Muscle of leg (tissue), 11 donors: Measurements from ENCODE around the gene TTC24. TPM values are rescaled to one million over a fixed set of nuclear protein-coding genes. Genes with fewer than 3 reads are reported as not detected.
"Not testable (repeated sequence)": the region's sequence is repeated elsewhere in the genome, so short reads cannot be mapped to it uniquely, and the experiment has no call there.

ENCODE experiments used
- DNase-seq: peaks from one replicate; pipeline ENCODE4 v3.0.0; 2013
- H3K27ac ChIP-seq: one replicate; pipeline ENCODE4 v1.5.1; 2013; ENCODE audit warnings: mild to moderate bottlenecking, low read length, control low read depth
- H3K27me3 ChIP-seq: one replicate; pipeline ENCODE4 v1.6.1; 2013; ENCODE audit warnings: low read length; ENCODE audit not compliant: control insufficient read depth, insufficient read depth
- H3K36me3 ChIP-seq: one replicate; pipeline ENCODE4 v1.6.1; 2013; ENCODE audit warnings: low read length; ENCODE audit not compliant: control insufficient read depth, insufficient read depth
- H3K4me1 ChIP-seq: one replicate; pipeline ENCODE4 v1.6.1; 2013; ENCODE audit warnings: low read length; ENCODE audit not compliant: control insufficient read depth, insufficient read depth
- H3K4me3 ChIP-seq: one replicate; pipeline ENCODE4 v1.5.1; 2013; ENCODE audit warnings: low read length, control low read depth
- H3K9me3 ChIP-seq: replicated peaks from 2 replicates; pipeline ENCODE4 v1.6.1; 2013; ENCODE audit warnings: low read depth, low read length; ENCODE audit not compliant: control insufficient read depth
- WGBS: methylation state at CpG from one replicate; pipeline ENCODE4 v1.1.5; 2013; ENCODE audit warnings: missing lambda C conversion rate; ENCODE audit not compliant: insufficient coverage; 5-methylcytosine and 5-hydroxymethylcytosine counted together
- polyA plus RNA-seq, 8 donors: library from polyadenylated mRNA; unstranded; fragments of 120-200 nt; gene quantifications; one replicate each; pipeline versions ENCODE4 v1.2.1 to v1.2.3, GENCODE V29; 2013; ENCODE audit warnings: inconsistent platforms in 1 of 8, low replicate concordance in 1 of 8; ENCODE audit not compliant: insufficient read length in 8 of 8, insufficient read depth in 1 of 8
- total RNA-seq: library from RNA; stranded (reverse); fragments of 120-200 nt; gene quantifications from one replicate; pipeline ENCODE4 v1.2.4, GENCODE V29; 2013

TTC24 gene
- total and polyA plus RNA-seq, 9 donors, result 0.05 to 0.61 (median 0.20) TPM

- DNase-seq, result no peak
- H3K27me3 ChIP-seq, result peaks cover 59% of the 10 kb centered on the region
- H3K27ac ChIP-seq, result no peak overlapping the region
- no peaks in the 10 kb centered on the region for H3K36me3 ChIP-seq
- WGBS, result 10% methylated on average over 2 of the region's 6 CpGs
- no peaks in the 10 kb centered on the region for H3K9me3 ChIP-seq
- no peak overlapping the region for H3K4me3 ChIP-seq
- H3K4me1 ChIP-seq, result peaks cover 10% of the 10 kb centered on the region
These were observed 40.0 kb downstream of the TTC24 start for GRCh38 chr1:156619582-156619955.

DNA sequence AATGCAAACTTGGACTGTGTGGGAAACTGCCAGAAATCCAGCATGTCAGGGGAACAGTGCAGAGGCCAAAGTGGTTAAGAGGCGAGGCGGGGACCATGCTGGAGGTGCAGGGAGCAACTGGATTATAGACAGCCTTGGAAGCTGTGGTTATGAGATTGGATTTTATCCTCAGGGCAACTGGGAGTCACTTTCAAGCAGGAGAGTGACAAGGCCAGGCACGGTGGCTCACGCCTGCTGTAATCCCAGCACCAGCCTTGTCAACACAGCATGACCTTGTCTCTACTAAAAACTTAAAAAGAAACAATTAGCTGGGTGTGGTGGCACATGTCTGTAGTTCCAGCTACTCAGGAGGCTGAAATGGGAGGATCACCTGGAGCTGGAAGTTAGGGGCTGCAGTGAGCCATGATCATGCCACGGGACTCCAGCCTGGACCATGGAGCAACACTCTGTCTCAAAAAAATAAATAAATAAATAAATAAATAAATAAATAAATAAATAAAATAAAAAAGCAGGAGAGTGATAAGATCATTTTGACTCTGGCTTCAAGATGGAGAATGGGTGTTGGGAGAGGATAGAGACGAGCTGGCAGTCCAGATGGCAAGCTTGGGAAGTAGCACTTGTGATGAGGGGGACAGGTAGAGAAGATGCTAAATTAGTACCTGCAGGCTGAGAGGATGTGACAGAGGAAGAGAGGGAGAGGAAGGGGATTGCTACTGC, 43.2 kb downstream of the TTC24 start:
- Histone ChIP-seq H3K4me1 (peaks cover 20% of the 10 kb centered on the region), H3K27me3 (peaks cover 75% of the 10 kb centered on the region), H3K9me3 (no peaks in the 10 kb centered on the region), H3K4me3 (no peak overlapping the region), H3K36me3 (no peaks in the 10 kb centered on the region), H3K27ac (no peak overlapping the region)
- 65% methylated on average over 3 of the region's 6 CpGs for WGBS
- no peak for DNase-seq

- Histone ChIP-seq H3K4me3 (no peak overlapping the region), H3K27me3 (peaks cover 73% of the 10 kb centered on the region), H3K4me1 (peaks cover 20% of the 10 kb centered on the region), H3K36me3 (no peaks in the 10 kb centered on the region), H3K27ac (no peak overlapping the region), H3K9me3 (no peaks in the 10 kb centered on the region)
- under 1% methylated on average over 81 of the region's 87 CpGs for WGBS
- peak; percentile 42 for DNase-seq
These were observed 44.7 kb downstream of the TTC24 start for GRCh38 chr1:156623946-156624813.

GRCh38 chr1:156624814-156625435, 45.4 kb downstream of the TTC24 start:
- Histone ChIP-seq H3K36me3 (no peaks in the 10 kb centered on the region), H3K27ac (no peak overlapping the region), H3K9me3 (no peaks in the 10 kb centered on the region), H3K4me3 (no peak overlapping the region), H3K27me3 (peaks cover 68% of the 10 kb centered on the region), H3K4me1 (peaks cover 20% of the 10 kb centered on the region)
- DNase-seq, result no peak
- under 1% methylated on average over 47 of the region's 55 CpGs for WGBS

- no peaks in the 10 kb centered on the region for H3K36me3 ChIP-seq
- peaks cover 72% of the 10 kb centered on the region for H3K27me3 ChIP-seq
- no peaks in the 10 kb centered on the region for H3K9me3 ChIP-seq
- H3K4me3 ChIP-seq, result no peak overlapping the region
- DNase-seq, result peak; percentile 54
- H3K4me1 ChIP-seq, result peaks cover 20% of the 10 kb centered on the region
- WGBS, result 1% methylated on average over 35 of the region's 45 CpGs
- H3K27ac ChIP-seq, result no peak overlapping the region
These were observed 46.0 kb downstream of the TTC24 start for GRCh38 chr1:156625436-156626078.

DNA sequence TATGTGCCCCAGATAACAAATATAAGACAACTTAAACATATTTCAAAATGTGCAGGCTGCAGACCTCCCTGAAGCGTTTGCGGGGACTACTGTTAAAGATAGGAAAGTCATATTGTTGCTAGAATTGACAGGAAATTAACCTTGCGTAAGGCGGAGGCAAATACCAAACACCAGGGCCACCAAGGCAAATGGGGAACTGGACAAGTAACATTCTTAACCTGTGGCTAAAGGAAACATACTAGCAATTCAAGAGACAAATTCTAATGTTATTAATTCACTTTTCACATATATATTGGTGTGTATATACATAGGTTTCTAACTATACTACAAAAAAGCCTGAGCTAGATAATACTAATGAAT, 46.5 kb downstream of the TTC24 start:
- H3K4me1 ChIP-seq, result peaks cover 20% of the 10 kb centered on the region
- no peaks in the 10 kb centered on the region for H3K9me3 ChIP-seq
- no CpG with 5 or more reads among the region's 4 CpGs for WGBS
- H3K27me3 ChIP-seq, result peaks cover 71% of the 10 kb centered on the region
- H3K36me3 ChIP-seq, result no peaks in the 10 kb centered on the region
- no peak overlapping the region for H3K4me3 ChIP-seq
- no peak overlapping the region for H3K27ac ChIP-seq
- DNase-seq, result no peak

- H3K4me1 ChIP-seq, result peaks cover 20% of the 10 kb centered on the region
- H3K9me3 ChIP-seq, result no peaks in the 10 kb centered on the region
- no CpG with 5 or more reads among the region's 2 CpGs for WGBS
- H3K36me3 ChIP-seq, result no peaks in the 10 kb centered on the region
- H3K27ac ChIP-seq, result no peak overlapping the region
- no peak overlapping the region for H3K4me3 ChIP-seq
- DNase-seq, result peak; percentile 37
- peaks cover 66% of the 10 kb centered on the region for H3K27me3 ChIP-seq
These were observed 47.9 kb downstream of the TTC24 start for GRCh38 chr1:156627313-156627880.

- no peak overlapping the region for H3K4me3 ChIP-seq
- peaks cover 11% of the 10 kb centered on the region for H3K4me1 ChIP-seq
- no peaks in the 10 kb centered on the region for H3K36me3 ChIP-seq
- H3K27me3 ChIP-seq, result peaks cover 55% of the 10 kb centered on the region
- no peaks in the 10 kb centered on the region for H3K9me3 ChIP-seq
- DNase-seq, result no peak
- 60% methylated on average over 3 of the region's 8 CpGs for WGBS
- H3K27ac ChIP-seq, result no peak overlapping the region
These were observed 50.4 kb downstream of the TTC24 start for GRCh38 chr1:156629823-156630449.

- DNase-seq, H3K4me3 ChIP-seq, H3K4me1 ChIP-seq, H3K27ac ChIP-seq, H3K36me3 ChIP-seq, H3K9me3 ChIP-seq: not testable (repeated sequence)
- WGBS, result 33% methylated on average over 3 of the region's 9 CpGs
- H3K27me3 ChIP-seq, result peaks cover 51% of the 10 kb centered on the region
These were observed 51.6 kb downstream of the TTC24 start for GRCh38 chr1:156631152-156631551.
